Middle frontal gyrus (tissue), 1 donor: Measurements from ENCODE around the gene DUSP9.
"Not testable (repeated sequence)": the region's sequence is repeated elsewhere in the genome, so short reads cannot be mapped to it uniquely, and the experiment has no call there.

ENCODE experiments used
- DNase-seq: peaks from one replicate; pipeline ENCODE4 v3.0.0-alpha.2; 2015; ENCODE audit warnings: low spot score; ENCODE audit errors: extremely low spot score

DUSP9 gene

DNA sequence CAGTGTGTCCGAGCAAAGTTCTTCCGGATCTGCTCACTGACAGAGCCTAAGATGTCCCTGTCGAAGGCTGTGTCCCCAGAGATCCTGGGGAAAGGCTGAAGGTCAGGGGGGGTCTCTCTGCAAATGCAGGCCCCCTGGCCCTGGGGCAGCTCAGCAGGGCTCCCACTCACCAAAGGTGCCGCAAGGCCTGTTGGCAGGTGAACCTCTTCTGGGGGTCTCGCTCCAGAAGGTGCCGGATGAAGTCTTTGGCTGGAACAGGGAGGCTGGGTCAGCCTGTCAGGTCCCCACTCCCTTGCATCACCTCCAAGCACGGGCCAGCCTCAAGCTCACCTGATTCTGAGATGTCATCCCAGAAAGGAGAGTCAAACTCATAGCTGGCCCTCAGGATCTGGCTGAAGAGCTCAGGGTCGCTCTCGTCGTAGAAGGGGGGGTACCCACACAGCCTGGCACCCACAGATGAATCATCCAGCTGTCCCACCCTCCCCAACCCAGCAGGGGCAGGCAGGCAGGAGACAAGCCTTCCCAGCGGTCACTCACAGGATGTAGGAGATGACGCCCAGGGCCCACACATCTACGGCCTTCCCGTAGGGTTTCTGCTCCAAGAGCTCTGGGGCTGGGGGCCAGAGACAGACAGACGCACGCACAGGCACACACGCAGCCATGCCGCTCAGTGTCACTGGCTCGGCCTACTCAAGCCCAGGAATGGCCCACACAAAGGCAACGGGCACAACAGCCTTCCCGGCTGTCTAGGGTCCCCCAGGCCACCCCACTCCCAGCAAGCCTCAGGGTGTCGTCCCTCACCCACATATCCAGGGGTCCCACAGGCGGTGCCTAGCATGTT lies 24.0 kb downstream of the DUSP9 start:
- DNase-seq = no peak

DNA sequence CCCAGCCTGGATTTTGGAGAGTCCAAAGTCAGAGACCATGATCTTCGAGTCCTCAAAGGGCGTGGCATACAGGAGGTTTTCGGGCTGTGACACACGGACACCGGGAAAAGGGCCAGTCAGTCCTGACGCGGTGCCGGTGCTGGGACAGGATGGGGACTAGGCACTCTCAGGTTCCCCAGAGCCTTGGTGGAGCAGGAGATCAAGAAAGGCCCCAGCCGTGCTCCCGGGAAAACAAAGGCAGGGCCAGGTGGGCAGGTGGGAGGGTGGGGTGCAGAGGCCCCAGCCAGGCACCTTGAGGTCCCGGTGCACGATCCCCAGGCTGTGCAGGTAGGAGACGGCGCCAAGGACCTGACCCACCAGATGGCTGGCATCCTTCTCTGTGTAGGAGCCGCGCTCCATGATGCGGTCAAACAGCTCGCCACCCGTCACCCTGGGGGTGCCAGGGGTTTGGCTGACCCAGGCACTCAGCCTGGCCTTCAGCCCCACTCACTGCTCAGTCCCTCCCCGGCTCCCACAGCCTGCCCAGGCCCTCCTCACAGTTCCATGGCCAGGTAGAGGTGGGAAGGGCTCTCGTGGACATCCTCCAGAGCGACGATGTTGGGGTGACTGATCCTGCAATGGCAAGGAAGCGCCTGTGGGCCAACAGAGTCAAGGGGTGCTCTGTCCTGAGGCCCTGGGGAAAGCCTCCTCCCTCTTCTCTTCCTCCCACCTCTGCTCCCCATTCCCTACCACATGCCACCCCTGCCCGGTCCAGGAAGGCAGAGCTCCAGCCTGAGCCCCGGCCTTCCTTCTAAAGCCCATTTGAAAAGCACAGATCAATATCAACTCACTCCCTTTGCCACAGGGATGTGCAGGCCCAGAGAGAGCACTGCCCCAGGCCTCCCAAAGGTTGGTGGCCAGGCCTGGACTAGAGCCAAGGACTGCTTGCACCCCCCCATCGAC lies 24.9 kb downstream of the DUSP9 start:
- no peak for DNase-seq

DNA sequence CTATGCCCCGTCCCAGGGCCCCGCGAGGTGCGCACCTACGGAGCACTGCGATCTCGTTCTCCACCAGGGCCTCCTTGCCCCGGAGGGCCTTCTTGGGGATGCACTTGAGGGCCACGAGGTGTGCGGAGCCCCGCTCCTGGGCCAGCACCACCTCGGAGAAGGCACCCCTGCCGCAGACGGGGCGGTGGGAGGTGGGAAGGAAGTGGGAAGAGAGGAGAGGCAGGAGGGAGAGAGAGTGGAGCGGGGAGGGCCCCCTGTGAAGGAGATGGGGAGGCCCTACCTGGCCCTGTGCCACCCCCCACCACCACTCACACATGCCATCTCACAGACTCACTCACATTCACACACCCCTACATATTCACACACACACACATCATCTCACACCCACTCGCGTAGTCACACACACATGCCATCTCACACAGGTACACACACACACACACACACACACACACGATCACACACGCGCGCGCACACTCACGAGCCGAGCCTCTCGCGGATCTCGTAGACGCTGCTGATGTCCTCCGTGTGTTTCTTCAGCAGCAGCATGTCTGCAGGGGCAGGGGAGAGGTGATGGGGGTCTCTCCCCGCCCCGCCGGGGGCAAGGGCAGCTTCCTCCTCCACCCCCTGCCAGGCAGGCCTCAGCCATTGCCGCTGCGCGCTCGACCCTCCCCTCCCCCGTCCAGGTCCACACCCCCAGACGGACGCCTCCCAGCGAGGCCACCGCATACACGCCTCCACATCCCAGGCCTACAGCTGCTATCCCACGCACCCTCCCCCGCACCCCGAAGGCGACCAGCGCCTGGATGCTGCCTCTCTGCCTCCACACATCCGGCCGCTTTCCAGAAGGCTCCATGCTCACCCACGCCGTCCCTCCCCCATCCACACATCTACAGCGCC lies 25.8 kb downstream of the DUSP9 start:
- no peak for DNase-seq

GRCh38 chrX:153673428-153674218 lies 26.6 kb downstream of the DUSP9 start, which contains the start of gene PNCK:
Gene PNCK (minus strand): TSS chrX:153673813. CDS start chrX:153673076, 737 bp downstream.
- no peak for DNase-seq

GRCh38 chrX:153674219-153674851 lies 27.3 kb downstream of the DUSP9 start:
- no peak for DNase-seq

- DNase-seq = no peak
Observed at GRCh38 chrX:153681175-153681574, 34.2 kb downstream of the DUSP9 start.

DNA sequence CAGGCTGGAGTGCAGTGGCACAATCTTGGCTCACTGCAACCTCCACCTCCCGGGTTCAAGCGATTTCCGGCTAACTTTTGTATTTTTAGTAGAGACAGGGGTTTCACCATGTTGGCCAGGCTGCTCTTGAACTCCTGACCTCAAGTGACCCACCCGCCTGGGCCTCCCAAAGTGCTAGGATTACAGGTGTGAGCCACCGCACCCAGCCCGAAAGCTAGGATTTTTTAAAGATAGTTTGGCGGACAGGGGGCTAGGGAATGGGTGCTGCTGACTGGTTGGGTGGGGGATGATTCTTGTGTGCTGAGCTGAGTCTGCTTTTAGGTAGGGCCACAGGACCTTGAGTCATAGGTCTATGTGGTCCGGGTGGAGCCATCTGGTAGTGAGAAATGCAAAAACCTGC lies 36.5 kb downstream of the DUSP9 start:
- not testable (repeated sequence) for DNase-seq

GRCh38 chrX:153684467-153685155 lies 37.6 kb downstream of the DUSP9 start:
- DNase-seq = no peak

DNA sequence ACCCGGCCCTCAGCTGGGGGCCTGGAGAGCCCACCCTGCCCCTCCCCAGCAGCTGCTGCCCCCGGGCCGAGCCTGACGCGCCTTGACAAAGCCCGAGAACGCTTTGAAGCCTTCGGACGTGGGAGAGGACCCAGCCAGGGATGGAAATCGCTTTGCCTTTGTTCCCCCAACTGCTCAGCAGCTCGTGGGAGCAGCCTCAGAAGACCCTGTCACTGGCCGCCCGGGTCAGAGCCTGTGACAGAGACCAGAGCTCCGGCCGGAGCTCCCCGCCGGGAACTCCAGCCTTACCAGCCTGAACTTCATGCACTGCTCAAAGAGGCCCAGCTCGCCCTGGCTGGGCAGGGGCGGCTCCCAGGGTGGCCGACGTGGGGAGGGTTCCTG lies 38.1 kb downstream of the DUSP9 start:
- no peak for DNase-seq

- no peak for DNase-seq
Observed at GRCh38 chrX:153685751-153686696, 39.0 kb downstream of the DUSP9 start.

DNA sequence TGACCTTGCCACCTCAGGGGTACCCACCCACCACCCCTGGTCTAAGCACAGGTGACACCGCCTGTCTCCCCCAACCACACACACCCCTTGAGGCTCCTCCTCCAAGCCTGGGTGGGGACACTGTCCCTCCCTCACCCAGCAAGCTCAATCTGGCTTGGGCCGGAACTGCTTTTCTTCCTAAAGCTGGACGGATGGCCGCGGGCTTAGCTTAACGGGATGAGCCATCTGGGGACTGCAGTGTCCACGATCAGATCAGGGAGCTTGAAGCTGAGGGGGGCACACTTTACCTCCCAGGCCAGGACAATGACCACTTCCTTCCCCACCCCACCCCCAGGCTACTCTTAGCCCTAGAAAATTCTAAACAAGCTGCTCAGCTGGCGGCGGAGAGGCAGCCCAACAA lies 39.7 kb downstream of the DUSP9 start:
- DNase-seq = no peak

DNA sequence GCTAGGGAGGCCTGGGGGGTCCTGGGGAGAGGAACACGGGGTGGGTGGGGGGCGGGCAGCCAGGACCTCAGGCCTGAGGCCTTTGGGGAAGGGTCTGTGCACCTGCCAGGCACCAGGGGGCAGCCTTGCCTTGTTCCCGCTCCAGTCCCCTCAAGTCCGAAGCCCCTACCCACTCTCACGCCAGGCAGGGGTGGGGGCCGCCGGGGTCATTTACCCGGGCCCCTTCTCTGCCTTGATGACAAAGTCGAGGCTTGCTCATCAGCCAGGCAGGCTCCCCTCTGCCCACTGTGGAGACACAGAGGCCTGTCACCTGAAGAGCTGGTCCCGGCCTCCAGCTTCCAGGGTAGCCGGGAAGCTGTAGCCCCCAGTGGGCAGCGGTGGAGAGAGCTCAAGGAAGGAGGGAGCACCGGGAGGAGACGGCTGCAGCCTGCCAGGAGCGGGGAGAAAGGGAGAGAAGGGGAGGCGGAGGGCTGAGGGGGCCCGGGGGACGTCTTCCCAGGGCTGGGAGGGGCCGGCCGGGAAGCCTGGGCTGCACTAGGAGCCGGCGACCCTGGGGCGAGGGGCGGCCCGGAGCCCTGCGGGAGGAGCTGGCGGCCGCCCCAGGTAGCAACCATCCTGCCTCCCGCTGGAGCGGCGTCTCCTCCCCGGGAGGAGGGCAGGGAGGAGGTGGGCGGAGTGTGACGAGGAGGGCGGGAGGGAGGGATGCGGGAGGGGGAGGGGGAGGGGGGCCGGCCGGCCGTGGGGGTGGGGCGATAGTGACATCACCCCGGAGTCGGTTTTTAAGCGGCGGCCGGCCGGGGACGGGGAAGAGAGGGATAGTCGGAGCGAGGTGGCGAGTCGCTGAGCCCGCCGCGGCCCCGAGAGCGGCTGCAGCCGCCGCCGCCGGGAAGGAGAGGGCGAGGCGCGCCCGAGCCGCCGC lies 40.4 kb downstream of the DUSP9 start, which contains the start of gene SLC6A8:
TSS of gene SLC6A8 (plus strand) at position 806 of the 919 bp plus-strand sequence. CDS start 649 bp downstream, outside the sequence.
- no peak for DNase-seq

GRCh38 chrX:153688071-153688470 lies 41.1 kb downstream of the DUSP9 start:
- no peak for DNase-seq

DNA sequence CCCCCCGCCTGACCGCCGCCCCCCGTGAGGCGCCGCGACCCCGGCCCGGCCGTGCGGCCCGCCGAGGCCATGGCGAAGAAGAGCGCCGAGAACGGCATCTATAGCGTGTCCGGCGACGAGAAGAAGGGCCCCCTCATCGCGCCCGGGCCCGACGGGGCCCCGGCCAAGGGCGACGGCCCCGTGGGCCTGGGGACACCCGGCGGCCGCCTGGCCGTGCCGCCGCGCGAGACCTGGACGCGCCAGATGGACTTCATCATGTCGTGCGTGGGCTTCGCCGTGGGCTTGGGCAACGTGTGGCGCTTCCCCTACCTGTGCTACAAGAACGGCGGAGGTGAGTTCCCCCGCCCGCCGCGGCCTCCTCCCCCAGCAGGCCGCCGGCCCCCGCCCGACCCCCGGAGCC lies 41.5 kb downstream of the DUSP9 start:
- no peak for DNase-seq

DNA sequence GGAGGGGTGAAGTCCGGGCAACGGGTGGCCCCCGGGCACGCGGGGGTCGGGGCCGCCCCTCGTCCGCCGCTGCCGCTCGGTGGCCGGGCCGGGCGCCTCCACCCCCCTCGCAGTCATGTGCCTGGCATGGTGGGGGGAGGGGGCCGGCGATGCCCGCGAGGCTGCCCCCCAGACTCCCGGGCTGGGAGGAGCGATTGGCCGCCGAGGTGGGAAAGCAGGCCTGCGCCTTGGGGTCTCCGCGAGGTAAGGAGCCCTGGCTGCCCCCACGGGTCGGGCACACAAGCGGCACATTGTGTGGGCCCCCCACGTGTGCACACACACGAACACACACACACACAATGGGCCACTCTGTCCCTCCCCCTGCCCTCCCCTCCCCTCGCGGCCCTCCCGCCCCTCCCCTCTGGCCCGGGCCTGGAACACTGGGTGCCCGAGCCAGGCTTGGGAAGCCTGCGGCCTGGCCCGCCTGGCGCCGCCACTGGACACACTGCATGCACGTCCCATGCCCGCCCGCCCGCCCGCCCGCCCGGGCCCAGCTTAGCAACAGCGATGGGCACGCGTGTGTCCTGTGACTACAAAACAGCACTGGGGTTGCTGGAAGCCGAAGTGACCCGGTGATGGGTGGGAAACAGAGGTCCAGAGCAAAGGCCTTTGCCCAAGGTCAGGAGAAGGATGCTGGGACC lies 42.0 kb downstream of the DUSP9 start:
- DNase-seq = no peak
